ENCODE measurements around the gene TMED7.
"Not testable (repeated sequence)": the region's sequence is repeated elsewhere in the genome, so short reads cannot be mapped to it uniquely, and the experiment has no call there.

Gene TMED7

GRCh38 chr5:115625579-115626444 lies at the start of gene TMED7:
Gene TMED7 (minus strand): TSS chr5:115626036. CDS start chr5:115625792, 244 bp downstream.
- Mint-ChIP-seq H3K4me3 (no peak within 1 kb of the TSS), H3K27ac (peak within 1 kb of the TSS; percentile 95), H3K36me3 (ENCODE audit: low read depth) (peaks cover 9% of the 10 kb centered on the region), H3K9me3 (no peaks in the 10 kb centered on the region), H3K4me1 (ENCODE audit: low read depth) (peaks cover 14% of the 10 kb centered on the region), H3K27me3 (ENCODE audit: low read depth) (peaks cover 13% of the 10 kb centered on the region)

- H3K4me1 Mint-ChIP-seq (ENCODE audit: low read depth); H3K9me3 Mint-ChIP-seq; H3K4me3 Mint-ChIP-seq; H3K36me3 Mint-ChIP-seq (ENCODE audit: low read depth); H3K27ac Mint-ChIP-seq: not testable (repeated sequence)
- H3K27me3 Mint-ChIP-seq (ENCODE audit: low read depth), result peaks cover 20% of the 10 kb centered on the region
Observed at GRCh38 chr5:115674782-115675181, 48.9 kb upstream of the TMED7 start.

- Mint-ChIP-seq H3K27ac (no peak overlapping the region), H3K4me1 (ENCODE audit: low read depth) (no peaks in the 10 kb centered on the region), H3K27me3 (ENCODE audit: low read depth) (peaks cover 27% of the 10 kb centered on the region), H3K9me3 (peaks cover 8% of the 10 kb centered on the region), H3K4me3 (no peak overlapping the region), H3K36me3 (ENCODE audit: low read depth) (no peaks in the 10 kb centered on the region)
Observed at GRCh38 chr5:115673596-115673995, 47.8 kb upstream of the TMED7 start.

GRCh38 chr5:115671939-115672338 lies 46.1 kb upstream of the TMED7 start:
- H3K4me3 Mint-ChIP-seq, result no peak overlapping the region
- no peak overlapping the region for H3K27ac Mint-ChIP-seq
- H3K4me1 Mint-ChIP-seq (ENCODE audit: low read depth), result no peaks in the 10 kb centered on the region
- H3K27me3 Mint-ChIP-seq (ENCODE audit: low read depth), result peaks cover 28% of the 10 kb centered on the region
- no peaks in the 10 kb centered on the region for H3K36me3 Mint-ChIP-seq (ENCODE audit: low read depth)
- H3K9me3 Mint-ChIP-seq, result peaks cover 19% of the 10 kb centered on the region

GRCh38 chr5:115666023-115666422 lies 40.2 kb upstream of the TMED7 start:
- peaks cover 22% of the 10 kb centered on the region for H3K9me3 Mint-ChIP-seq
- no peaks in the 10 kb centered on the region for H3K4me1 Mint-ChIP-seq (ENCODE audit: low read depth)
- no peak overlapping the region for H3K4me3 Mint-ChIP-seq
- peaks cover 22% of the 10 kb centered on the region for H3K27me3 Mint-ChIP-seq (ENCODE audit: low read depth)
- no peaks in the 10 kb centered on the region for H3K36me3 Mint-ChIP-seq (ENCODE audit: low read depth)
- no peak overlapping the region for H3K27ac Mint-ChIP-seq

GRCh38 chr5:115661563-115661962 lies 35.7 kb upstream of the TMED7 start:
- Mint-ChIP-seq H3K27me3 (ENCODE audit: low read depth) (peaks cover 28% of the 10 kb centered on the region), H3K4me1 (ENCODE audit: low read depth) (no peaks in the 10 kb centered on the region), H3K36me3 (ENCODE audit: low read depth) (no peaks in the 10 kb centered on the region), H3K27ac (no peak overlapping the region), H3K9me3 (peaks cover 4% of the 10 kb centered on the region), H3K4me3 (no peak overlapping the region)

- H3K4me3 Mint-ChIP-seq, result no peak overlapping the region
Observed at GRCh38 chr5:115661101-115661500, 35.3 kb upstream of the TMED7 start.

GRCh38 chr5:115657881-115658233 lies 32.0 kb upstream of the TMED7 start:
- peaks cover 28% of the 10 kb centered on the region for H3K27me3 Mint-ChIP-seq (ENCODE audit: low read depth)
- no peak overlapping the region for H3K4me3 Mint-ChIP-seq
- no peaks in the 10 kb centered on the region for H3K9me3 Mint-ChIP-seq
- H3K36me3 Mint-ChIP-seq (ENCODE audit: low read depth), result no peaks in the 10 kb centered on the region
- H3K4me1 Mint-ChIP-seq (ENCODE audit: low read depth), result no peaks in the 10 kb centered on the region
- no peak overlapping the region for H3K27ac Mint-ChIP-seq

More at GRCh38 chr5:115661101-115661500, 35.3 kb upstream of the TMED7 start:
- H3K4me1 Mint-ChIP-seq (ENCODE audit: low read depth), result no peaks in the 10 kb centered on the region
- peaks cover 33% of the 10 kb centered on the region for H3K27me3 Mint-ChIP-seq (ENCODE audit: low read depth)
- no peaks in the 10 kb centered on the region for H3K36me3 Mint-ChIP-seq (ENCODE audit: low read depth)
- no peak overlapping the region for H3K27ac Mint-ChIP-seq
- no peaks in the 10 kb centered on the region for H3K9me3 Mint-ChIP-seq

- no peak overlapping the region for H3K4me3 Mint-ChIP-seq
- peaks cover 28% of the 10 kb centered on the region for H3K27me3 Mint-ChIP-seq (ENCODE audit: low read depth)
- H3K4me1 Mint-ChIP-seq (ENCODE audit: low read depth), result no peaks in the 10 kb centered on the region
- H3K9me3 Mint-ChIP-seq, result no peaks in the 10 kb centered on the region
- H3K36me3 Mint-ChIP-seq (ENCODE audit: low read depth), result no peaks in the 10 kb centered on the region
- H3K27ac Mint-ChIP-seq, result no peak overlapping the region
Observed at GRCh38 chr5:115657125-115657880, 31.5 kb upstream of the TMED7 start.

GRCh38 chr5:115656404-115656803 lies 30.6 kb upstream of the TMED7 start:
- H3K9me3 Mint-ChIP-seq, result no peaks in the 10 kb centered on the region
- H3K4me3 Mint-ChIP-seq, result no peak overlapping the region
- H3K27ac Mint-ChIP-seq, result no peak overlapping the region
- H3K4me1 Mint-ChIP-seq (ENCODE audit: low read depth), result no peaks in the 10 kb centered on the region
- peaks cover 28% of the 10 kb centered on the region for H3K27me3 Mint-ChIP-seq (ENCODE audit: low read depth)
- H3K36me3 Mint-ChIP-seq (ENCODE audit: low read depth), result no peaks in the 10 kb centered on the region

- Mint-ChIP-seq H3K27me3 (ENCODE audit: low read depth) (peaks cover 28% of the 10 kb centered on the region), H3K9me3 (no peaks in the 10 kb centered on the region), H3K4me3 (no peak overlapping the region), H3K27ac (no peak overlapping the region), H3K4me1 (ENCODE audit: low read depth) (no peaks in the 10 kb centered on the region), H3K36me3 (ENCODE audit: low read depth) (no peaks in the 10 kb centered on the region)
Observed at GRCh38 chr5:115655994-115656393, 30.2 kb upstream of the TMED7 start.

GRCh38 chr5:115649541-115649940 lies 23.7 kb upstream of the TMED7 start:
- Mint-ChIP-seq H3K36me3 (ENCODE audit: low read depth) (no peaks in the 10 kb centered on the region), H3K4me3 (no peak overlapping the region), H3K9me3 (no peaks in the 10 kb centered on the region), H3K4me1 (ENCODE audit: low read depth) (no peaks in the 10 kb centered on the region), H3K27me3 (ENCODE audit: low read depth) (peaks cover 30% of the 10 kb centered on the region), H3K27ac (no peak overlapping the region)

GRCh38 chr5:115648056-115648455 lies 22.2 kb upstream of the TMED7 start:
- Mint-ChIP-seq H3K4me1 (ENCODE audit: low read depth) (no peaks in the 10 kb centered on the region), H3K27me3 (ENCODE audit: low read depth) (peaks cover 43% of the 10 kb centered on the region), H3K27ac (no peak overlapping the region), H3K9me3 (no peaks in the 10 kb centered on the region), H3K36me3 (ENCODE audit: low read depth) (no peaks in the 10 kb centered on the region), H3K4me3 (no peak overlapping the region)

- not testable (repeated sequence) for H3K4me3 Mint-ChIP-seq; H3K27ac Mint-ChIP-seq; H3K4me1 Mint-ChIP-seq (ENCODE audit: low read depth); H3K36me3 Mint-ChIP-seq (ENCODE audit: low read depth); H3K9me3 Mint-ChIP-seq
- H3K27me3 Mint-ChIP-seq (ENCODE audit: low read depth), result peaks cover 58% of the 10 kb centered on the region
Observed at GRCh38 chr5:115645386-115645785, 19.6 kb upstream of the TMED7 start.

GRCh38 chr5:115644046-115644445 lies 18.2 kb upstream of the TMED7 start:
- Mint-ChIP-seq H3K36me3 (ENCODE audit: low read depth) (no peaks in the 10 kb centered on the region), H3K27ac (no peak overlapping the region), H3K4me3 (no peak overlapping the region), H3K4me1 (ENCODE audit: low read depth) (peaks cover 2% of the 10 kb centered on the region), H3K9me3 (no peaks in the 10 kb centered on the region), H3K27me3 (ENCODE audit: low read depth) (peaks cover 61% of the 10 kb centered on the region)
